GM12865 (cell line): ENCODE data around the gene PIGU.
"Not testable (repeated sequence)": the region's sequence is repeated elsewhere in the genome, so short reads cannot be mapped to it uniquely, and the experiment has no call there.

Source experiments
- DNase-seq: peaks from one replicate; pipeline ENCODE4 v3.0.0; 2010; ENCODE audit warnings: low read depth
- H3K4me3 ChIP-seq: 2 replicates; pipeline ENCODE4 v1.5.1; 2011; ENCODE audit warnings: mild to moderate bottlenecking, low read depth, low read length, control low read depth
- TF ChIP-seq, protein P1 (sequence below): IDR thresholded peaks from 2 replicates; pipeline ENCODE4 v1.5.1; 2011; ENCODE audit warnings: low read length, control low read depth, low read depth, inconsistent platforms; ENCODE audit not compliant: insufficient read depth; ENCODE audit errors: missing control alignments

PIGU gene

DNA sequence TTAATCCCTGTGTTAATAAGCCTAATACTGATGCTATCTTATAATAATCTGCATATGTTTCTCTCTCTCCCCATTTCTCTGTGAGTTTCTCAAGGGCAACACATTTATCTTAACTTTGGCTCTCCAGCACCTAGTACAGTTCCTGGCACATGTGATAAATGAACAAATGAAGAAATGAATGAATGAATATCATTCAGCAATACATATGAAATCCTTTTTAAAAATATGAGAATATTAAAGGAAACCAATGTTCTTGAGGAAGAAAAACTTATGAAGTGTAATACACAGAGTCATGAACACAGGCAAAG lies 55.9 kb downstream of the PIGU start:
- no peak overlapping the region for H3K4me3 ChIP-seq
- DNase-seq: no peak

DNA sequence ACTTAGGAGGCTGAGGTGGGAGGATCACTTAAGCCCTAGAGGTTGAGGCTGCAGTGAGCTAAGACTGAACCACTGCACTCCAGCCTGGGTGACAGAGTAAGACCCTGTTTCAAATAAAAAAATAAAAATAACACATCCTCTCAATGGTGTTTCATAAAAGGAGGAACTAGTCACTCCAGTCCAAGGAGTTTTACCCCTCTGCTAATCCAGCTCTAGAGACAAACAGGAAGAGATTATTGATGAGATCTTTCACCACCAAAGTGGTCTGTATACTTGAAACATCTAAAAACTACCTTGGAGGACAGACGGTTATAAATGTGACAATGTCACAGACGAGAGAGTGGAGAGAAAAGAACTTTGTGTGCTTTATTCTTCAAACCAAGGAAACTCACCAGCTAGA lies 58.2 kb downstream of the PIGU start:
- TF ChIP-seq, protein P1, sequence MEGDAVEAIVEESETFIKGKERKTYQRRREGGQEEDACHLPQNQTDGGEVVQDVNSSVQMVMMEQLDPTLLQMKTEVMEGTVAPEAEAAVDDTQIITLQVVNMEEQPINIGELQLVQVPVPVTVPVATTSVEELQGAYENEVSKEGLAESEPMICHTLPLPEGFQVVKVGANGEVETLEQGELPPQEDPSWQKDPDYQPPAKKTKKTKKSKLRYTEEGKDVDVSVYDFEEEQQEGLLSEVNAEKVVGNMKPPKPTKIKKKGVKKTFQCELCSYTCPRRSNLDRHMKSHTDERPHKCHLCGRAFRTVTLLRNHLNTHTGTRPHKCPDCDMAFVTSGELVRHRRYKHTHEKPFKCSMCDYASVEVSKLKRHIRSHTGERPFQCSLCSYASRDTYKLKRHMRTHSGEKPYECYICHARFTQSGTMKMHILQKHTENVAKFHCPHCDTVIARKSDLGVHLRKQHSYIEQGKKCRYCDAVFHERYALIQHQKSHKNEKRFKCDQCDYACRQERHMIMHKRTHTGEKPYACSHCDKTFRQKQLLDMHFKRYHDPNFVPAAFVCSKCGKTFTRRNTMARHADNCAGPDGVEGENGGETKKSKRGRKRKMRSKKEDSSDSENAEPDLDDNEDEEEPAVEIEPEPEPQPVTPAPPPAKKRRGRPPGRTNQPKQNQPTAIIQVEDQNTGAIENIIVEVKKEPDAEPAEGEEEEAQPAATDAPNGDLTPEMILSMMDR: no peak
- no peak overlapping the region for H3K4me3 ChIP-seq
- no peak for DNase-seq

More for the DNA sequence above, 55.9 kb downstream of the PIGU start:
- TF ChIP-seq, protein P1: no peak

DNA sequence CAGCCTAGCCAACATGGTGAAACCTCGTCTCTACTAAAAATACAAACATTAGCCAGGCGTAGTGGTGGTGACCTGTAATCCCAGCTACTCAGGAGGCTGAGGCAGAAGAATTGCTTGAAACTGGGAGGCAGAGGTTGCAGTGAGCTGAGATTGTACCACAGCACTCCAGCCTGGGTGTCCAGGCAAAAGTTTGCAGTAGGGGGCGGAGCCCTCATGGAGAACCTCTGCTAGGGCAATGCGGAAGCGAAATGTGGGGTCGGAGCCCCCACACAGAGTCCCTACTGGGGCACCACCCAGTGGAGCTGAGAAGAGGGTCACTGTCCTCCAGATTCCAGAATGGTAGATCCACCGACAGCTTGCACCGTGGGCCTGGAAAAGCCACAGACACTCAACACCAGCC lies 60.0 kb downstream of the PIGU start:
- DNase-seq, H3K4me3 ChIP-seq: not testable (repeated sequence)

DNA sequence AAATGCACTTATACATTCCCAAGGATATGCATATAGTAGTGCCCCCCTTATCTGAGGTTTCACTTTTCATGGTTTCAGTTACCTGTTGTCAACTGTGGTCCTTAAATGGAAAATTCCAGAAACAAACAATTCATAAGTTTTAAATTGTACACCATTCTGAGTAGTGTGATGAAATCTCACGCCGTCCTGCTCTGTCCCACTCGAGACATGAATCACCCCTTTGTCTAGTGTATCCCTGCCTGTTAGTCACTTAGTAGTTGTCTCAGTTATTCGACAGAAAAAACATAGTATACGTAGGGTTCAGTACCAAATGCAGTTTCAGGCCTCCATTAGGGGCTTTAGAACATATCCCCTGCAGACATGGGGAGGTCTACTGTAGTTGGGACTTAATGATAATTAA lies 61.4 kb downstream of the PIGU start:
- TF ChIP-seq, protein P1: no peak

DNA sequence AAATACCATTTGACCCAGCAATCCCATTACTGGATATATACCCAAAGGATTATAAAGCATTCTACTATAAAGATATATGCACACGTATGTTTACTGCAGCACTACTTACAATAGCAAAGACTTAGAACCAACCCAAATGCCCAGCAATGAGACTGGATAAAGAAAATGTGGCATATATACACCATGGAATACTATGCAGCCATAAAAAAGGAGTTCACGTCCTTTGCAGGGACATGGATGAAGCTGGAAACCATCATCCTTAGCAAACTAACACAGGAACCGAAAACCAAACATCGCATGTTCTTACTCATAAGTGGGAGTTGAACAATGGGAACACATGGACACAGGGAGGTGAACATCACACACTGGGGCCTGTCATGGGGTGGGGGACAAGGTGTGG lies 64.9 kb downstream of the PIGU start:
- not testable (repeated sequence) for DNase-seq

More for the DNA sequence above, 61.4 kb downstream of the PIGU start:
- no peak overlapping the region for H3K4me3 ChIP-seq
- no peak for DNase-seq

DNA sequence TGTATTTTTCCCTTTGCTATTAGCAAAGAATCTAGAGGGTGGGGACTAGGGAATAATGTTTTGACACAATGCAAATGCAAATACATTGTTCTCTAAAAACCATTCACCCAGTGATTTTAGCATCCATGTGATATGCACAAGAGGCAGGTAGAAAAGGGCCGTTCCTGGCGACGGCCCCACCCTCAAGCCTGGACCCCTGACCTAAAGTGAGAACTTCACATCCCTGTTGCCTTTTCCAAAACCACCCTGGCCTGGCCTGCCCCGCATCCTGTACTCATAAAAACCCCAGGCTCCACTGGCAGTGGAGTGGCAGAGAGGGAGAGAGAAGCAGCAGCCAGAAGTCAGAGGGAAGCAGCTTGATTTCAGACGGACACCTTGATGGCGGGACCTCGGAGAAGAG lies 69.8 kb downstream of the PIGU start:
- H3K4me3 ChIP-seq: no peak overlapping the region
- TF ChIP-seq, protein P1: no peak
- DNase-seq: no peak

More for the DNA sequence above, 64.9 kb downstream of the PIGU start:
- not testable (repeated sequence) for H3K4me3 ChIP-seq

DNA sequence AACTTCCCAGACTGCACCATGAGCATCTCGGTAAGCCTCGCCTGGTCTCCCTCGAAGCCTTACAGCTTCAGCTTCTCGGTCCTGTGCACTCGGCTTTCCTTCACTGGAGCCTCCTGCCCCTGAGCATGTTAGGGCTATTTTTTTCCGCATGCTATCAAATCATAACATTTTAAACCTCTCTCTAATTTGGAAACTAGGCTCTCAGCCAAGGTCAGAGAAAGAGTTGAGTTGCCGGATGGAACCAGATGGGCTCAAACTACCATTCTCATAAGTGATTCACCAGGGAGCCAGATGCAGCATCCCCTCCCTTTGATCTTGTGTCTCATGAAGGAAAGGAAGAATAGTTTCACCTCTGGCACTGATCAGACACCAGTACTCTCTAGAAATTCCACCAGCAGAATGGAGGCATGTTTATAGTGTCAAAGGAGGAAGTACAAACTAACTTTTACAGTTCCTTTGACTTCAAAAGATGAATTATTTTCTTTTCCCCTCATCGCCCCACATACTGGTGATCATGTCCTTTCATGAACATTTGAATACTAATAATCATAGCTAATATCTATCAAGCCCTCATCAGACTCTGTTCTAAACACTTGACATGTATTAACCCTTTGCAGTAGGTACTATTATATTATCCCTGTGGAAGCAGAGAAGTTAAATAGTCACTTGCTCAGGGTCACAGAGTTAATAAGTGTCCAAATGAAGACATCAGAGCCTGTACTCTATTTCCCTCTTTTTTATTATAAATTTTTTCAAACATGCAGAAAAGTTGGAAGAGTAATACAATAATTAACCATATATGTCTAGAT lies 71.7 kb downstream of the PIGU start:
- TF ChIP-seq, protein P1: no peak
- no peak overlapping the region for H3K4me3 ChIP-seq
- no peak for DNase-seq

DNA sequence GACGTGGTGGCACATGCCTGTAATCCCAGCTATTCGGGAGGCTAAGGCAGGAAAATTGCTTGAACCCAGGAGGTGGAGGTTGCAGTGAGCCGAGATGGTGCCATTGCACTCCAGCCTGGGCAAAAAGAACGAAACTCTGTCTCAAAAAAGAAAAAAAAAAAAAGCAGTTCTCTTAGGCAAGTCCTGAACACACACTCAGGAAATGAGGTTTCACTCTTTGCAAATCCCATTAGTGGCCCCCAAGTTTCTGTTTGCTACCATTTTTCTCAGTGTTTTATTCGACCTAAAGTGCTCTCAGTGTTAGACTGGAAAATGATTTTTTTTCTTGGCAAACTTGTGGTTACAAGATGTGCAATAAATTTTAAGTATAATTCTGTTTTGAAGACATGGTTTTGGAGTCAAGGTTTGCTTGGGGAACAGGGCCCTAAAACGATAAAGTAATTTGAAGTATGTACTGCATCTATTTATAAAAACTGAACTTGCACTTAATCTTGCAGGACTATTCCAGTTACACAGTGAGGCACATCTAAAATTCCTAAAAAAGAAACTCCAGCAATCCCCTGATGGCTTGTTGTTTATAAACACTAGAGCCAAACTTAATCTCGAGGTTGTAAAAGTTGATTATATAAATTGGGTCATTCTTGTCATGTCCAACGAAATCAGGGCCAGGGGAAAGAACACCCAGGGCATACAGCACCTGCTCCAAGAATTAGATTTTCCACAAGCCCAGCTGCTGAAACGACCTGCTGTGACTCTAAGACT lies 75.8 kb downstream of the PIGU start:
- H3K4me3 ChIP-seq: no peak overlapping the region

More for the DNA sequence above, 75.8 kb downstream of the PIGU start:
- TF ChIP-seq, protein P1: no peak
- peak; percentile 28 for DNase-seq
